Measurements from ENCODE around the gene STK39. TPM values are rescaled to one million over a fixed set of nuclear protein-coding genes. Genes with fewer than 3 reads are reported as not detected.
A peak's percentile ranks its signal among the peaks of the same experiment; 100 is the strongest.

Gene STK39
- total and polyA plus RNA-seq, 2 donors (not counting 1 experiment from before 2014, with no cell fraction given): 16.7 to 30.1 TPM

- no peak overlapping the region for H3K4me2 ChIP-seq (ENCODE audit: extremely low read depth, insufficient read depth, low read length)
Measured at GRCh38 chr2:168156661-168157060, 90.7 kb downstream of the STK39 start.

DNA sequence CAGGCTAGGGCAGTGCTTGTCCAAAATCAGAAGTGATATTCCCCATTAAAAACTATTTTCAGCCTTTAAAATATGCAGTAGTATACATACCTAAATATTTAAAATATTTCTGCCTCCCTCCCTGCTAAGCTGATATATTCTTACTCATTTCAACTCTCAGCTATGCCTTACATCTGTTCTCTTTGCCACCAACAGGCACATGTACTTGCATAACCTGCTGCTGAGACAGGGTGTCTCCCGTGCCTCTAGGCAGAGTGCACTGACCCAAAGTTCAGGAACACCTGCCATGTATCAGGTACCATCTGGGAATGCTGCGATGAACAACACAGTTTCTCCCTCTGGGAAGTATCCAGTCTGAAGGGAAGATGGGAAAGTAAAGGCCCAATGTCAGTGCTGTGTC lies 91.7 kb downstream of the STK39 start:
- no peaks in the 10 kb centered on the region for H3K79me2 ChIP-seq (ENCODE audit: control insufficient read depth, insufficient read depth, low read length)
- no peak overlapping the region for H2AFZ ChIP-seq (ENCODE audit: low read length)
- H3K4me1 ChIP-seq (ENCODE audit: control insufficient read depth, extremely low read depth, insufficient read depth, low read length): peaks cover 6% of the 10 kb centered on the region
- H3K27me3 ChIP-seq (ENCODE audit: control insufficient read depth, insufficient read depth, low read length): no peaks in the 10 kb centered on the region
- H4K20me1 ChIP-seq (ENCODE audit: control insufficient read depth, extremely low read depth, insufficient read depth, low read length): no peaks in the 10 kb centered on the region
- TF ChIP-seq, protein P1, sequence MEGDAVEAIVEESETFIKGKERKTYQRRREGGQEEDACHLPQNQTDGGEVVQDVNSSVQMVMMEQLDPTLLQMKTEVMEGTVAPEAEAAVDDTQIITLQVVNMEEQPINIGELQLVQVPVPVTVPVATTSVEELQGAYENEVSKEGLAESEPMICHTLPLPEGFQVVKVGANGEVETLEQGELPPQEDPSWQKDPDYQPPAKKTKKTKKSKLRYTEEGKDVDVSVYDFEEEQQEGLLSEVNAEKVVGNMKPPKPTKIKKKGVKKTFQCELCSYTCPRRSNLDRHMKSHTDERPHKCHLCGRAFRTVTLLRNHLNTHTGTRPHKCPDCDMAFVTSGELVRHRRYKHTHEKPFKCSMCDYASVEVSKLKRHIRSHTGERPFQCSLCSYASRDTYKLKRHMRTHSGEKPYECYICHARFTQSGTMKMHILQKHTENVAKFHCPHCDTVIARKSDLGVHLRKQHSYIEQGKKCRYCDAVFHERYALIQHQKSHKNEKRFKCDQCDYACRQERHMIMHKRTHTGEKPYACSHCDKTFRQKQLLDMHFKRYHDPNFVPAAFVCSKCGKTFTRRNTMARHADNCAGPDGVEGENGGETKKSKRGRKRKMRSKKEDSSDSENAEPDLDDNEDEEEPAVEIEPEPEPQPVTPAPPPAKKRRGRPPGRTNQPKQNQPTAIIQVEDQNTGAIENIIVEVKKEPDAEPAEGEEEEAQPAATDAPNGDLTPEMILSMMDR (conservative IDR thresholded peaks at IDR 0.05 in 1 of 2, IDR thresholded peaks at IDR 0.05 in 1 of 2; ENCODE audit: low read depth in 1 of 2, low read length in 2 of 2): no peak
- no peak for TF ChIP-seq EZH2 (IDR thresholded peaks at IDR 0.05; ENCODE audit: low read length, missing control alignments)
- H3K4me3 ChIP-seq (replicated peaks in 1 of 4; ENCODE audit: control extremely low read depth in 1 of 4, insufficient read depth in 1 of 4, low read depth in 3 of 4, low read length in 4 of 4): no peak overlapping the region
- no peak overlapping the region for H3K9ac ChIP-seq (ENCODE audit: insufficient read depth, low read length)
- no peak overlapping the region for H3K4me2 ChIP-seq (ENCODE audit: extremely low read depth, insufficient read depth, low read length)
- no peak for DNase-seq (ENCODE audit: low read depth in 2 of 2)
- no peaks in the 10 kb centered on the region for H3K36me3 ChIP-seq (ENCODE audit: control insufficient read depth, insufficient read depth, low read length)
- H3K9me3 ChIP-seq (ENCODE audit: control insufficient read depth, insufficient read depth, low read depth, low read length): no peaks in the 10 kb centered on the region
- no peak overlapping the region for H3K27ac ChIP-seq (ENCODE audit: insufficient read depth, low read length)

More at GRCh38 chr2:168156661-168157060, 90.7 kb downstream of the STK39 start:
- no peak overlapping the region for H2AFZ ChIP-seq (ENCODE audit: low read length)
- H4K20me1 ChIP-seq (ENCODE audit: control insufficient read depth, extremely low read depth, insufficient read depth, low read length): no peaks in the 10 kb centered on the region
- peaks cover 2% of the 10 kb centered on the region for H3K36me3 ChIP-seq (ENCODE audit: control insufficient read depth, insufficient read depth, low read length)
- no peaks in the 10 kb centered on the region for H3K27me3 ChIP-seq (ENCODE audit: control insufficient read depth, insufficient read depth, low read length)
- TF ChIP-seq, protein P1 (conservative IDR thresholded peaks at IDR 0.05 in 1 of 2, IDR thresholded peaks at IDR 0.05 in 1 of 2; ENCODE audit: low read depth in 1 of 2, low read length in 2 of 2): no peak
- no peak for TF ChIP-seq EZH2 (IDR thresholded peaks at IDR 0.05; ENCODE audit: low read length, missing control alignments)
- H3K27ac ChIP-seq (ENCODE audit: insufficient read depth, low read length): no peak overlapping the region
- H3K4me3 ChIP-seq (replicated peaks in 1 of 4; ENCODE audit: control extremely low read depth in 1 of 4, insufficient read depth in 1 of 4, low read depth in 3 of 4, low read length in 4 of 4): no peak overlapping the region
- DNase-seq (ENCODE audit: low read depth in 2 of 2): peak in 1 of 2 donors; percentile 54
- no peak overlapping the region for H3K9ac ChIP-seq (ENCODE audit: insufficient read depth, low read length)
- no peaks in the 10 kb centered on the region for H3K79me2 ChIP-seq (ENCODE audit: control insufficient read depth, insufficient read depth, low read length)
- peaks cover 6% of the 10 kb centered on the region for H3K4me1 ChIP-seq (ENCODE audit: control insufficient read depth, extremely low read depth, insufficient read depth, low read length)
- no peaks in the 10 kb centered on the region for H3K9me3 ChIP-seq (ENCODE audit: control insufficient read depth, insufficient read depth, low read depth, low read length)

- Histone ChIP-seq H3K9me3 (ENCODE audit: control insufficient read depth, insufficient read depth, low read depth, low read length) (no peaks in the 10 kb centered on the region), H3K4me2 (ENCODE audit: extremely low read depth, insufficient read depth, low read length) (no peak overlapping the region), H4K20me1 (ENCODE audit: control insufficient read depth, extremely low read depth, insufficient read depth, low read length) (no peaks in the 10 kb centered on the region), H3K4me1 (ENCODE audit: control insufficient read depth, extremely low read depth, insufficient read depth, low read length) (peaks cover 6% of the 10 kb centered on the region), H2AFZ (ENCODE audit: low read length) (no peak overlapping the region), H3K9ac (ENCODE audit: insufficient read depth, low read length) (no peak overlapping the region), H3K27me3 (ENCODE audit: control insufficient read depth, insufficient read depth, low read length) (no peaks in the 10 kb centered on the region), H3K36me3 (ENCODE audit: control insufficient read depth, insufficient read depth, low read length) (no peaks in the 10 kb centered on the region), H3K27ac (ENCODE audit: insufficient read depth, low read length) (no peak overlapping the region), H3K4me3 (replicated peaks in 1 of 4; ENCODE audit: control extremely low read depth in 1 of 4, insufficient read depth in 1 of 4, low read depth in 3 of 4, low read length in 4 of 4) (no peak overlapping the region), H3K79me2 (ENCODE audit: control insufficient read depth, insufficient read depth, low read length) (no peaks in the 10 kb centered on the region)
- DNase-seq (ENCODE audit: low read depth in 2 of 2): peak in 1 of 2 donors; percentile 49
- no peak for TF ChIP-seq EZH2 (IDR thresholded peaks at IDR 0.05; ENCODE audit: low read length, missing control alignments)
- TF ChIP-seq, protein P1 (conservative IDR thresholded peaks at IDR 0.05 in 1 of 2, IDR thresholded peaks at IDR 0.05 in 1 of 2; ENCODE audit: low read depth in 1 of 2, low read length in 2 of 2): no peak
Measured at GRCh38 chr2:168155046-168155445, 92.3 kb downstream of the STK39 start.

Measured in fibroblast of lung (primary cell).